ENCODE results near the gene CREG2.

- TF ChIP-seq TAF1 (IDR thresholded peaks at IDR 0.05; ENCODE audit: borderline replicate concordance, low read depth, low read length), result no peak
- no peak for TF ChIP-seq POLR2AphosphoS5 (IDR thresholded peaks at IDR 0.05; ENCODE audit: low read depth, low read length)
- no peak for TF ChIP-seq POLR2A (IDR thresholded peaks at IDR 0.05; ENCODE audit: low read depth, low read length)
Measured at GRCh38 chr2:101348883-101349282, 38.4 kb downstream of the CREG2 start.

All from GM12892 (cell line).